ENCODE data around the gene HAP1.

HAP1 gene

DNA sequence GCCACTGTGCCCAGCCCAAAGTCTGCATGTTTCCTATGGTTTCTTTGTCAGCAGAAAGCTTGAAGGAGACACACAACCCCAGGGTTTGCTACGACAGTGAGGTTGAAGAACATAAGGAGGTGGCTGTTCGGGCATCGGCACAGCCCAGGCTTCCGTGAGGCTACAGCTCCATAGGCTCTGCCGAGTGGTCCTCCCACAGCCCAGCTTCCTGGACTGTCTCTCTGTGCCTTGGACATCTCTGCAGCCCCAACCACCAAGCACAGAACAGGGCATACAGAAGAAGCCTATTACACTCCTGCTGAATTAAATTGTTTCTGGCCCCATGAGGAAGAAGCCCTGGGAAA is 3.2 kb upstream of the HAP1 start:
- DNase-seq (ENCODE audit: low read depth in 2 of 2) = no peak
- TF ChIP-seq, protein P1, sequence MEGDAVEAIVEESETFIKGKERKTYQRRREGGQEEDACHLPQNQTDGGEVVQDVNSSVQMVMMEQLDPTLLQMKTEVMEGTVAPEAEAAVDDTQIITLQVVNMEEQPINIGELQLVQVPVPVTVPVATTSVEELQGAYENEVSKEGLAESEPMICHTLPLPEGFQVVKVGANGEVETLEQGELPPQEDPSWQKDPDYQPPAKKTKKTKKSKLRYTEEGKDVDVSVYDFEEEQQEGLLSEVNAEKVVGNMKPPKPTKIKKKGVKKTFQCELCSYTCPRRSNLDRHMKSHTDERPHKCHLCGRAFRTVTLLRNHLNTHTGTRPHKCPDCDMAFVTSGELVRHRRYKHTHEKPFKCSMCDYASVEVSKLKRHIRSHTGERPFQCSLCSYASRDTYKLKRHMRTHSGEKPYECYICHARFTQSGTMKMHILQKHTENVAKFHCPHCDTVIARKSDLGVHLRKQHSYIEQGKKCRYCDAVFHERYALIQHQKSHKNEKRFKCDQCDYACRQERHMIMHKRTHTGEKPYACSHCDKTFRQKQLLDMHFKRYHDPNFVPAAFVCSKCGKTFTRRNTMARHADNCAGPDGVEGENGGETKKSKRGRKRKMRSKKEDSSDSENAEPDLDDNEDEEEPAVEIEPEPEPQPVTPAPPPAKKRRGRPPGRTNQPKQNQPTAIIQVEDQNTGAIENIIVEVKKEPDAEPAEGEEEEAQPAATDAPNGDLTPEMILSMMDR (IDR thresholded peaks at IDR 0.05; ENCODE audit: low read depth, low read length) = no peak

DNA sequence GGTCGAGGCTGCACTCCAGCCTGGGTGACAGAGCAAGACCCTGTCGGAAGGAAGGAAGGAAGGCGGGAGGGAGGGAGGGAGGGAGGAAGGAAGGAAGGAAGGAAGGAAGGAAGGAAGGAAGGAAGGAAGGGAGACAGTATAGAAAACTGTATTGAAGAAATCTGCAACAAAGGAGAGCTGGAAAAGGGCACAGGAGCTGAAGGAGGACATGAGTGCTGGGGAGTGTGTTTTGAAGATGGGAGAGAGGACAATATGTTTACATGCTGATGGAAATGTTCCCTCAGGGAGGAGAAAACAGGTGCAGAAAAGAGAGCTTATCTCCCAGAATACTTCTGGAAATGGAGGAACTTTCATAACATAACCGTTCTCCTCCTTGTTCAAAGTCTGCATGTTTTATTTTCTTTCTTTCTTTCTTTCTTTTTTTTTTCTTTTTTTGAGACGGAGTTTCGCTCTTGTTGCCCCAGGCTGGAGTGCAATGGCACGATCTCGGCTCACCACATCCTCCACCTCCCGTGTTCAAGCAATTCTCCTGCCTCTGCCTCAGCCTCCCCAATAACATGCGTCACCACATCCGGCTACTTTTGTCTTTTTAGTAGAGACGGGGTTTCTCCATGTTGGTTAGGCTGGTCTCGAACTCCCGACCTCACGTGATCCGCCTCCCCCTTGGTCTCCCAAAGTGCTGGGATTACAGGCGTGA is 2.7 kb upstream of the HAP1 start:
- TF ChIP-seq, protein P1 (IDR thresholded peaks at IDR 0.05; ENCODE audit: low read depth, low read length) = no peak
- no peak for DNase-seq (ENCODE audit: low read depth in 2 of 2)
- no peak overlapping the region for H3K4me3 ChIP-seq (replicated peaks in 1 of 2; ENCODE audit: low read depth in 2 of 2, low read length in 2 of 2)

More for the DNA sequence above, 3.2 kb upstream of the HAP1 start:
- no peak overlapping the region for H3K4me3 ChIP-seq (replicated peaks in 1 of 2; ENCODE audit: low read depth in 2 of 2, low read length in 2 of 2)

DNA sequence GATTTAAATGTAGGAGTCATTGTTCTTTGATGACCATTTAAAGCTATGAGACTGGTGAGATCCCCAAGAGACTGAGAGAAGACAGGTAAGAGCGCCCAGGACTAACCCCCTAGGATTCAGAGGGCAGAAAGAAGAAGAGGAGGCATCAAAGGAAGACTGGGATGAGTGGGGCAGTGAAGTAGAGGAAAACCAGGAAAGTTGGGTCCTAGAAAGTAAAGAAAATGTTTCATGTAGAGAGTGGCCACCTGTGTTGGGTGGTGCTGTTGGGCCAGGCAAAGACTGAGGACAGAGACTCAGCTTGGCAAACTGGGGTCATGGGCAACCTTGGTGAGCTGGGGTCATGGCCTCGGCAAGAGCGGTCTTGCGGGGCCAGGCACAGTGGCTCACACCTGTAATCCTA is 1.3 kb upstream of the HAP1 start:
- no peak overlapping the region for H3K4me3 ChIP-seq (replicated peaks in 1 of 2; ENCODE audit: low read depth in 2 of 2, low read length in 2 of 2)
- TF ChIP-seq, protein P1 (IDR thresholded peaks at IDR 0.05; ENCODE audit: low read depth, low read length) = no peak
- no peak for DNase-seq (ENCODE audit: low read depth in 2 of 2)

DNA sequence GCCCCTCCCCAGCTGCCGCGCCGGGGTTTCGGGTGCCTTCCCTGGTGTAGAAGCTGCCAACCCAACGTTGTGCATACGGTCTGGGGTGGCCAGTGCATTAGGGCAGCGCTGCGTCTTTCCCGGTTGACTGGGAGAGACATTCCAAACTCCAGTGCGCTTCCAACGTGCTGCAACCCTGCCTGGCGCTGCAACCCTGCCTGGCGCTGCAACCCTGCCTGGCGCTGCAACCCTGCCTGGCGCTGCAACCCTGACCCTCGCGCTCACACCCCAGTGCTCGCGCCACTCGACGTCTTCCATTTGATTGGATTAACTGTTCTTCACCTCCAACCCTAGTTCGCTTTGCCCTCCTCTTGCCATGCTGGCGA is 488 bp upstream of the HAP1 start:
- no peak for DNase-seq (ENCODE audit: low read depth in 2 of 2)
- TF ChIP-seq, protein P1 (IDR thresholded peaks at IDR 0.05; ENCODE audit: low read depth, low read length) = no peak
- peak overlapping the region; percentile 38 to 44 for H3K4me3 ChIP-seq (replicated peaks in 1 of 2; ENCODE audit: low read depth in 2 of 2, low read length in 2 of 2)

DNA sequence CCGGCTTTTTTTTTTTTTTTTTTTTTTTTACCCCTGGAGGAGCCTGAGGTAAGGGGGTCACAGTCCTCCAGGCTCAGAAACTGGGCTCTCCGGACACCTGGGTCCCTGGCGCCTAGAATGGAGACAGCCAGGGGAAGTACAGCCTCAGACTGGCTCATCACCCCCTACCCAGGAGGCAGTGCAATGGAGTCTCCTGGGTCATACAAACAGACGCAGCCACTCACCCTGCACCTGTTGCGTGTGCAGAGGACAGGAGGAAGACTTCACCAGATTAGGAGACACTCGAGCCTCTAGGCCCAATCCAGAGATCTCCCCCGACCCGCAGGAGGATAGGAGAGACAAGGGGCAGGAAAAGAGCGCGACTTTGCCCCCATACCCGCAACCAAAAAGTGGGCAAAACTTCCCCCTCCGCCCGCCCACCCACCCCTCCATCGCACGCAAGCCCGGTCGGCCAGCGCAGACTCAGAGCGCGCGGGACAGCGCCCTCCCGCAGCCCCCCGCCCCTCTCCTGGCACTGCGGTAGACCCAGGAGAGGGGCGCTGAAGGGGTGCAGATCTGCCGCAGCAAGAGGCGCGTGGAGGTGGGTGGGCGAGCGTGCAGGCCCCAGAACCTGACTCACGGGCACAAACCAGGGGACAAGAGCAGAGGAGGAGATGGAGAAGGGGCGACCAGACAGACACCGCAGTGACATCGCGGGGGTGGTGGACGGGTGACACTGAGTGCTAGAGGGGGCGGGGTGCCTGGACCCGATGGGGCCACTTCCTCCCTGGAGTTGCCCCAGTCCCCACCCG is 900 bp downstream of the HAP1 start:
- DNase-seq (ENCODE audit: low read depth in 2 of 2) = no peak
- H3K4me3 ChIP-seq (replicated peaks in 1 of 2; ENCODE audit: low read depth in 2 of 2, low read length in 2 of 2) = peak overlapping the region in 1 of 2 donors; percentile 44
- TF ChIP-seq, protein P1 (IDR thresholded peaks at IDR 0.05; ENCODE audit: low read depth, low read length) = no peak

DNA sequence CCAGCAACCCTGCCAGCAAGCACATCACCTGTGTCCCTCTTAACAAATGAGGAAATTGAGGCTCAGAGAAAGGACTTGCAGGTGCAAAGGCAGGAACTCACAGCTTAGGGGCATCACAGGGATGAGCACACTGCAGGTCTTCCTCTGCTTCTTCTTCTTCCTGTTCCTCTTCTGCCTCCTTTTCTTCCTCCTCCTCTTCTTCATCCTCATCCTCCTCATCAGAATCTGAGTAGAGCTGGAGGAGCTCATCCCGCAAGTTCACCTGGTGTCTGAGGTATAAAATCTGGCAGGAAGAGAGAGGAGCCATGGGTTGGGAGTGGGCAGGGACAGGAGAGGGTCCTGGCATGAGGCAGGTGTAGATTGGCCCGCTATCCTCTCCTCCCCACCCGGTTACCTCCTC is 2.6 kb downstream of the HAP1 start:
- TF ChIP-seq, protein P1 (IDR thresholded peaks at IDR 0.05; ENCODE audit: low read depth, low read length) = no peak
- no peak for DNase-seq (ENCODE audit: low read depth in 2 of 2)
- H3K4me3 ChIP-seq (replicated peaks in 1 of 2; ENCODE audit: low read depth in 2 of 2, low read length in 2 of 2) = no peak overlapping the region
